Suprapubic skin (tissue), 4 donors: ENCODE measurements around the gene CYB561.

Experiments
- CTCF ChIP-seq, 2 donors: fragments of 200-600 bp in 1 of 2; fragments of 450-650 bp in 1 of 2; sonication (generic) in 1 of 2; IDR thresholded peaks; one replicate each; pipeline ENCODE4 v1.5.1; 2016 to 2019; ENCODE audit warnings: antibody characterized with exemption in 2 of 2, mild to moderate bottlenecking in 1 of 2, moderate library complexity in 1 of 2
- EP300 ChIP-seq: sonication (generic); formaldehyde crosslinking; IDR thresholded peaks from one replicate; pipeline ENCODE4 v1.6.1; 2017; ENCODE audit warnings: antibody characterized with exemption
- POLR2AphosphoS5 ChIP-seq, 3 donors: sonication (generic); formaldehyde crosslinking; IDR thresholded peaks; one replicate each; pipeline ENCODE4 v1.6.1; 2017; ENCODE audit warnings: antibody characterized with exemption in 3 of 3

- TF ChIP-seq CTCF (IDR thresholded peaks at IDR 0.05), result no peak
- TF ChIP-seq EP300, result no peak
- TF ChIP-seq POLR2AphosphoS5 (IDR thresholded peaks at IDR 0.05), result no peak
Measured at GRCh38 chr17:63483655-63484575, 37.8 kb upstream of the CYB561 start.
